Measurements from ENCODE around the gene RSRC1.
"Not testable (repeated sequence)": the region's sequence is repeated elsewhere in the genome, so short reads cannot be mapped to it uniquely, and the experiment has no call there.

The RSRC1 gene

DNA sequence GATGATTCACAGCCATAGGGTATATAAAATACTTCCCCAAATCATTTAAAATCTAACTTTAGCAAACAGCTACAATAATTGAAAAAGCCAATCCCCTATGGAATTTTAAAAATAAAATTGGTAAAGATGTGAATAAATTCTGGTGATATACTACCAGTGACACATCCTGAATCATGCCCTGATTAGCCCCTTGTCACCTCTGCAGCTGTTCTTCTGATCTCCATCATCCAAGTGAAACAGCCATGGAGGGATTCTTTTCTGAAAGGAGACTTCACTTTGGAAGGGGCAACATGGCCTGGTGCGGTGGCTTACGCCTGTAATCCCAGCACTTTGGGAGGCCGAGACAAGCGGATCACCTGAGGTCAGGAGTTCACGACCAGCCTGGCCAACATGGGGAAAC is 345.5 kb downstream of the RSRC1 start:
- DNase-seq (ENCODE audit: low read depth in 2 of 2, low spot score in 1 of 2) = no peak

DNA sequence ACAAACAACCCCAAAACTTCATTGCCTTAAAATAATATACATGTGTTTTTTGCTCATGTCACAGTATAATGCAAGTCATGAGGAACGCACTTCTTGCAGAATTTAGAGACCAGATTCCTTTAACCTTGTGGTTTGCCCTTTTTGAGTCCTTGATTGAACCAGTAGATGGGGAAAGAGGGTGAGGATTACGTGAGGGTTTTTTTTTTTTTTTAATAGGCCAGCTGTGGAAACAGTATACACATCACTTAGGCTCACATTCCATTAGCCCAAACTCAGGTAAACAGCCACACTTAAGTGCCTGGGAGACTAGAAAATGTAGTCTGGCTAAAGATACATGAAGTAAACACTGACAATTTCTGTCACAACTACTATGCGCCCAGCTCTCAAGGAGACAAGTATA is 346.2 kb downstream of the RSRC1 start:
- DNase-seq (ENCODE audit: low read depth in 2 of 2, low spot score in 1 of 2) = no peak

DNA sequence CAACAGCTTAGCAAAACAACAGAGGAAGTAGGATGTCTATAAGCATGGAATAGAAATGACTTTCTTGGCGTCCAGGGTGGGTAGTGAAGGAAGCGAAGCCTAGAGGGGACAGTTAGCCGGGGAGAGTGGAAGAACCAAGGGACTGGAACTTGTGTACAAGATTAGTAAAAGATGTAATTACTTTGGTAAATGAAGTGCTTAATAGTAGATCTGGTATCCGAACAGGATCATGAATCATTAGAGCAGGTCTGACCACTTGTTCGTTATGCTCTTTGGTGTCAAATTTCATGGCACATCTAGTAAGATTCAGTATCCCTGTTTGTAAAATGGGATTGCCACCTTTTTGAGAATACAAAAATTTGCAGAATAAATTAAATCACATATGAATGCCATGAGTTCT is 348.6 kb downstream of the RSRC1 start:
- no peak for DNase-seq (ENCODE audit: low read depth in 2 of 2, low spot score in 1 of 2)

- DNase-seq (ENCODE audit: low read depth in 2 of 2, low spot score in 1 of 2) = no peak
Observed at GRCh38 chr3:158460926-158461325, 351.0 kb downstream of the RSRC1 start.

- no peak for DNase-seq (ENCODE audit: low read depth in 2 of 2, low spot score in 1 of 2)
Observed at GRCh38 chr3:158463556-158463955, 353.7 kb downstream of the RSRC1 start.

DNA sequence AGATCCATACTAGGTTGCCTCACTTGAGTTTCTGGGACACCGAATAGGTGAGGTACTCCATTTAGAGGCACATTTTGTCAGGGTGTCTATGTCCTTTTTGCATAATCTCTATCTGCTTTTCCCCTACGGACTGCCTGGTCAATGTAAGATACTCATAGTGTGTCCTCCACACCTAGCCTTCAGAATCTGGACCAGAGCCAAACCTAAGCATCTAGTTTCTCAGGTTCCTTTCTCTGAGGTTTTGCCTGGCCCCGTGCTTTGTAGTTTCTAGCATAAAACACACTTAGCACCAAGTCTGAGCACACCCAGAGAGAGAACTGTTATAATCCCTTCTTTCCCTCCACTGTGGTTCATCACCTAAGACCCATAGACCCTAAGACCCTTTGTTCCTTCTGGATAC is 355.2 kb downstream of the RSRC1 start:
- no peak for DNase-seq (ENCODE audit: low read depth in 2 of 2, low spot score in 1 of 2)

- DNase-seq (ENCODE audit: low read depth in 2 of 2, low spot score in 1 of 2) = no peak
Observed at GRCh38 chr3:158470944-158471638, 361.2 kb downstream of the RSRC1 start.

DNA sequence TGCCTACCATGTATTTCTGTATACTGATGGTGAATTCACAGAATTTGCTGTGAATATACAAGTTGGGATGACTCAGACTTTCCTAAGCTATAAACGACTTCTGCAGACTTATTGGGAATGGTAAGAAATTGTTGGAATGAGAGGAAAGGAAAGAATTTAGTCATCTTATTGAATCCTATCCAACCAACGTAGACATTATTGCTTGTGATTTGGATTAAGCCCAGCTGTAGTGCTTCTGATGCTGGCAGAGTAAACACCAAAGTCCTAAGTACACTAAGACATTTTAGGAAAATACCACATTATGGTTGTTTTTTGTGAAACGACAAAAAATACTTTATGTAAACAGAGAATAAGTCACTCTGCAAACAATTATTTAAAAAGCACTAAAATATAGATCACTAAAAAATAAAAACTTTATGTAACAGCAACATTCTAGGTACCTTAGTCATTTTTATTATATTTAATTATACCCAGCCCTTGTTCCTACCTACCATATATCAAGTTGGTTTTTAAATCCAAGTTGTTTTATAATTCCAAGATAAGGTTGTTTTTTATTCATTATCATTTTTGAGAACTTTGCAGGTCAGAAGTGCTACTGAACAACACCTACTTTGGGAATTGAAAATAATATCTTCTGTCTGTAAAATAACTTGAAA is 361.9 kb downstream of the RSRC1 start:
- no peak for DNase-seq (ENCODE audit: low read depth in 2 of 2, low spot score in 1 of 2)

DNA sequence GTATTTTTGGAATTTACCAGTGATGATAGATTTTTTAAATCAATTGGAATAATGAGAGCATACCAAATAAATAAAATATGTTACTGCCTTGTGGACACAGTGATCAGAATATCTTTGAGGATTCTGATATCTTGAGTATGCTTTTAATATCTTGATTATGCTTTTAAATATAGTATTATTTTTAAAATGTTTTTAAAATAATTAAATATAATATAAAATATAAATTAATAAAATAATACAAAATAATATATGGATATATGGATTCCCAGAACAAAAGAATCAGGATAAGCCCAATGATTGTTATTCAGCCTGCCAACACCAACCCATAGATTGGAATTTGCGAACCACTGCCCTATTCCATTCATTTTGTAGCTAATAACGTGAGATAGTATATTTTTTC is 369.2 kb downstream of the RSRC1 start:
- DNase-seq (ENCODE audit: low read depth in 2 of 2, low spot score in 1 of 2) = no peak

DNA sequence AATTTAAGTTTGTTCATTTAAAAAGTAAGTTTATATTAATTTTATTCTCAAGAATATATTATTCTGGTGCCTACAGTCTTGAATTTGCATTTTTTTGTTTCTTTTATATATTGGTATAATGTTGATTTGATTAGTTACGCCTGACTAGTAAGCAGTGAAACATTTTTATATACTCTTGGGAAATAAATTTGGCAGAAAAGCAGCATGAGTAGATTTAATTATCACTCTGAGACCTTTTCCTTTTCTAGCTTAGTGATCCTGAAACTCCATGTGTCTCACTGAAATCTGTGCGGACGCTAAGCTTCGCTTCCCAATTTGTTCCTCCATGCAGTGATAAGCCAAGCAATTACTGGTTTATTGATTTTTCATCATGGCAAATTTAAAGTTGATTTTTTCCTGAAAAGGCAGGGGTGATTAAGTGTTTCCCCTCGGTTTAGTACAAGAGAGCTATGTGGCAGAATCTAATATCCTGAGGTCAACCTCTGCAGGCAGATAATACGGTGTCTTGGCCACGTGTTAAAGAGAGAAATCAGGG is 373.9 kb downstream of the RSRC1 start:
- no peak for DNase-seq (ENCODE audit: low read depth in 2 of 2, low spot score in 1 of 2)

DNA sequence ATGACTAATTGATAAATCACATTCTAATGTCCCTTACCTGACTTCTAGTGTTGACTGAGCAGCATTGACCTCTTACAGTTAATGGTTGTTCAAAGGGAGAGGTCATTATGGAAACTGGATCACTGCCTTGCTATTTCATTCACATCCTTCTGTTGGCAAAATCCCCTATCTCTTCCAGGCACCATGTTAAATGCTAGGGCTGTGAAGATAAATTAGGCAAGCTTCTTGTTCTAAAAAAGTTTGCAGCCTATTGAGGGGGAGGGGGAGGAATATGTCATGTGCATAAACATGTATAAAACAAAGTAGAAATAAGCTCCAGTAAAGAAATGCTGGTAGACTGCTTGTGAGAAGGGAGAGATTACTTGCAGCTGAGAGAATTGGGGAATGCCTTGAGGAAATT is 376.3 kb downstream of the RSRC1 start:
- no peak for DNase-seq (ENCODE audit: low read depth in 2 of 2, low spot score in 1 of 2)

DNA sequence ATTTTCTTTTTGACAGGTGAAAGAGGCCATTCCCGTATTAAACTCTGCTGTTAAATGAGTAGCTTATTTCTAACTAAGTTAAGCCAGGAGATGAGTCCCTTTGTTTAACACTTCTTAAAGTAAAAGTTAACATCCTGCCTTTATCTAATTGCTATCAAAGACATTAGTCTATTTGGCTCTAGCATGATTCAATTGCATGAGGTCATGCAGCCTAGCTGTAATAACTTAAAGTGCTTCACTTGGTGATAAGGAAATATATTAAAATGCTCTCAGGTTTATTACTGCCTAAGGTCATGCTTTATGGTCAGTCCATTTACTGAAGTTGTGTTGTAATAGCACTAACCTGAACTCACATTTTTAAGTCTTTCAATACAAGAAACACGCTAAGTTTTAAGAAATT is 378.8 kb downstream of the RSRC1 start:
- DNase-seq (ENCODE audit: low read depth in 2 of 2, low spot score in 1 of 2) = no peak

GRCh38 chr3:158489181-158489580 is 379.3 kb downstream of the RSRC1 start:
- DNase-seq (ENCODE audit: low read depth in 2 of 2, low spot score in 1 of 2) = no peak

DNA sequence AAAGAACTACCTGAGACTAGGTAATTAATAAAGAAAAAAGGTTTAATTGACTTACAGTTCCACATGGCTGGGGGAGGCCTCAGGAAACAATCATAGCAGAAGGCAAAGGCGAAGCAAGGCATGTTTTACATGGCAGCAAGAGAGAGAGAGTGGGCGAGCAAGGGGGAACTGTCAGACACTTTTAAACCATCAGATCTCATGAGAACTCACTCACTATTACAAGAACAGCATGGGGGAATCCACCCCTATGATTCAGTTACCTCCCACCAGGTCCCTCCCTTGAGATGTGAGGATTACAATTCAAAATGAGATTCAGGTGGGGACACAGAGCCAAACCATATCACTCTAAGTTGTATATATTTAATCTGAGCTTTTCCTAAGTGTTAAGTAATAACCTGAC is 382.1 kb downstream of the RSRC1 start:
- no peak for DNase-seq (ENCODE audit: low read depth in 2 of 2, low spot score in 1 of 2)

DNA sequence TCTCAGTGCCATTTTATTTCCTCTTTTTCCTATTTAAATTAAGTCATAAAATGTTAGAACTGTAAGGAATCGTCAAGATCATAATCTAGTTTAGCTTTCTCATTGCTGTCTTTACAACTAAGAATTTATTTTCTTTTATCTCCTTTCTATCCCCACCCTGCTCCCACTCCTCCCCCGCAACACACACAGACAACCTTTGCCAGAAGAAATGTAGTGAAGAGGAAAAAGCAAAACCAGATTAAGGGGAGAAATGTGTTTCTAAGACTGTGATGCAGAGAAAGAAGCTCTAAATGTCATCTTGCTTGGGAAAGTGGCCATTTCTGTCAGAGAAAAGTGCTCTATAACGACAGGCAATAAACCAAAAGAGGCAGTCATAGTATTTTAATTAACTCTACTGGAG is 382.8 kb downstream of the RSRC1 start:
- DNase-seq (ENCODE audit: low read depth in 2 of 2, low spot score in 1 of 2) = no peak

- DNase-seq (ENCODE audit: low read depth in 2 of 2, low spot score in 1 of 2) = no peak
Observed at GRCh38 chr3:158493931-158494330, 384.0 kb downstream of the RSRC1 start.

DNA sequence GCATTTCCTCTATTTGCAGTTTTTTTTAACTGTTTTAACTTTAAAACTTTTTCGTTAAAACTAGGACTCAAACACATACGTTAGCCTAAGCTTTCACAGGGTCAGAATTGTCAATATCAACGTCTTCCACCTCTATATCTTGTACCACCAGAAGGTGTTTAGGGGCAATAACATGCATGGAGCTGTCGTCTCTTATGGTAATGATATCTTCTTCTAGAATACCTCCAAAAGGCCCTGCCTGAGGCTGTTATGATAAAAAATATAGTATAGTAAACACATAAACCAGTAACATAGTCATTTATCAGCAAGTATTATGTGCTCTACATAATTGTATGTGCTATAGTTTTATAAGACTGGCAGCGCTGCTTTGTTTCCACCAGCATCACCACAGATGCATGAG is 384.8 kb downstream of the RSRC1 start:
- no peak for DNase-seq (ENCODE audit: low read depth in 2 of 2, low spot score in 1 of 2)

DNA sequence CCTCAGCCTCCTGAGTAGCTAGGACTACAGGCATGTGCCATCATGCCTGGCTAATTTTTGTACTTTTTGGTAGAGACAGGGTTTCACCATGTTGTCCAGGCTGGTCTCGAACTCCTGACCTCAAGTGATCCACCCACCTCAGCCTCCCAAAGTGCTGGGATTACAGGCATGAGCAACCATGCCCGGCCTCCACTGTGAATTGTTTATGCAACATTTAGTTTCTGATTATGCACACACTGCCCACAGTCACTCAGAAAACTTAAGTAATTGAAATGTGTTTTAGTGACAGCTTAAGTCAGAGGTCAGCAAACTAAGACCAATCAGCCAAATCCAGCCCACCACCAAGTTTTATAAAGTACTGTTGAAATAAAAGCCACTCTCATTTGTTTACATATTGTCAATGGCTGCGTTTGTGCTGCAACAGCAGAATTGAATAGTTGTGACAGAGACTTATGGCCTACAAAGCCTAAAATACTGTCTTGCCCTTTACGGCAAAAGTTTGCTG is 385.6 kb downstream of the RSRC1 start:
- DNase-seq (ENCODE audit: low read depth in 2 of 2, low spot score in 1 of 2) = not testable (repeated sequence)

DNA sequence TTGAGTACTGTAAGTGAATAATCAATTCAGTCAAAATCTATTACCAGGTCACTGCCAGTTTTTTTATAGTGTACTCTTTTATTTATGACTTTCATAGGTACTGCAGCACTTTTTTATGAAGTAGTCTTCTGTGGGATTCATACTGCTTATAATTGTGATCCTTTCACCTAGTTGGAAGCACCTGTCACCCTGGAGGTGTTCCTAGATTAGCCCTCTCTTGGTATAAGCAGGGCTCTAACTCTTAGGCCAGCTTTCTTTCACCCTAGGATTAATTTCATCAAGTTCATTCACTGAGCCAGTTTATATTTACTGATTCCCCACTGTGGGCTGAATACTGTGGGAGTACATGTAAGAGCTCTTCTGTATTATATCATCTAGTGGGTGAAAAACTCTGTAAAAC is 395.2 kb downstream of the RSRC1 start:
- DNase-seq (ENCODE audit: low read depth in 2 of 2, low spot score in 1 of 2) = no peak

- DNase-seq (ENCODE audit: low read depth in 2 of 2, low spot score in 1 of 2) = no peak
Observed at GRCh38 chr3:158506456-158506855, 396.6 kb downstream of the RSRC1 start.

DNA sequence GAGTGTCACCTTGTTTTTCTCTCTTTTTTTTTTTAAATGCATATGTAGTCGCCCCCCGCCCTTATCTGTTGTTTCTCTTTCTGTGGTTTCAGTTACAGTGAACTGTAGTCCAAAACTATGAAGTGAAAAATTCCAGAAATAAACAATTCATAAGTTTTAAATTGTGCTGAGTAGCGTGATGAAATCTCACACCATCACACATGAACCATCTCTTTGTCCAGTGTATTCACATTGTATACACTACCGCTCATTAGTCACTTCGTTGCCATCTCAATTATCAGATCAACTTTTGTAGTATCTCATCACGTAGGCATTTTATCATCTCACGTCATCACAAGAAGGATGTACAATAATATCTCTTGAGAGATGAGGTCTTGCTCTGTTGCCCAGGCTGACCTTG is 398.6 kb downstream of the RSRC1 start:
- DNase-seq (ENCODE audit: low read depth in 2 of 2, low spot score in 1 of 2) = no peak

DNA sequence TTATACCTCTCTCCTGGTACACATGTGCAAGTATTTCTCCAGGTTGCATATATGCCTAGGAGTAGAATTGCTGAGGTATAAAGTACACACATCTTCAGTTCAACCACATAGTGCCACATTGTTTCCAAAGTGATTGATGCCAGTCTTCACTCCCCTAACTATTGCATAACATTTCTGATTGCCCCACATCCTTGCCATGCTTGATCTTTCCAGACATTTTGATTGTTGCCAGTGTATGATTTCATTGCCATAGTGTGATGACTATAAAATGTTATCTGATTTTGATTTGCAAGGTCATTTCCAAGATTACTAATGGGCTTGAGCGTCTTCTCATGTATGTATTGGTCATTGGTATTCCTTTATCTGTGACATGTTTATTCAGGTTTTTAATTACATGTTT is 400.0 kb downstream of the RSRC1 start:
- no peak for DNase-seq (ENCODE audit: low read depth in 2 of 2, low spot score in 1 of 2)

GRCh38 chr3:158516729-158517128 is 406.8 kb downstream of the RSRC1 start:
- DNase-seq (ENCODE audit: low read depth in 2 of 2, low spot score in 1 of 2) = not testable (repeated sequence)
